ENCODE results near the gene SCYL1.

Gene SCYL1

DNA sequence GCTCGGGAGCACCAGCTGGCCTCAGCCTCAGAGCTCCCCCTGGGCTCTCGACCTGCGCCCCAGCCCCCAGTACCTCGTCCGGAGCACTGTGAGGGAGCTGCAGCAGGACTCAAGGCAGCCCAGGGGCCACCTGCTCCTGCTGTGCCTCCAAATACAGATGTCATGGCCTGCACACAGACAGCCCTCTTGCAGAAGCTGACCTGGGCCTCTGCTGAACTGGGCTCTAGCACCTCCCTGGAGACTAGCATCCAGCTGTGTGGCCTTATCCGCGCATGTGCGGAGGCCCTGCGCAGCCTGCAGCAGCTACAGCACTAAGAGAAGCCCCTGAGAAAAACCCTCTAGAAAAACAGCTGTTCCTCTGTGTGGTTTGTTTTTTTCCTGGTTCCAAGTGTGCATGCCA is 46.5 kb downstream of the SCYL1 start:
- no peak for DNase-seq (ENCODE audit: low spot score)

DNA sequence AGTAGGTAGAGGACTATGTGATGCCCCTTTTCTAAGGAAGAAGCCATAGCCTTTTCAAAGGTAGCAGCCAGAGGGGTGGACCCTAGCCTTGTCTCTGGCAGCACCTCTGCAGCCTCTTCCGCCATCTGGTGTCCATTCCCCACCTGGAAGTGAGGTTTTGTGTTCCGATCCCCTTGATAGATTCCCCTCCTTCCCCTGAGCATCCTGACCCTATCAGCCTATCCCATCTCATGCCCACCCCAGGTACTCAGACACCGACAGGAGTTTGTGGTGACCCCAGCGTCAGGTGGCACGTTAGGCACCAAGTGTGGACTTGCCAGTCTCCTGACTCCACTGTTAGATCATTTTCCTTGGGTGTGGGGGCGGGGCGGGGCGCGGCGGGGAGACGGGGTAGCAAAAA is 47.1 kb downstream of the SCYL1 start:
- DNase-seq (ENCODE audit: low spot score): peak; percentile 58

DNA sequence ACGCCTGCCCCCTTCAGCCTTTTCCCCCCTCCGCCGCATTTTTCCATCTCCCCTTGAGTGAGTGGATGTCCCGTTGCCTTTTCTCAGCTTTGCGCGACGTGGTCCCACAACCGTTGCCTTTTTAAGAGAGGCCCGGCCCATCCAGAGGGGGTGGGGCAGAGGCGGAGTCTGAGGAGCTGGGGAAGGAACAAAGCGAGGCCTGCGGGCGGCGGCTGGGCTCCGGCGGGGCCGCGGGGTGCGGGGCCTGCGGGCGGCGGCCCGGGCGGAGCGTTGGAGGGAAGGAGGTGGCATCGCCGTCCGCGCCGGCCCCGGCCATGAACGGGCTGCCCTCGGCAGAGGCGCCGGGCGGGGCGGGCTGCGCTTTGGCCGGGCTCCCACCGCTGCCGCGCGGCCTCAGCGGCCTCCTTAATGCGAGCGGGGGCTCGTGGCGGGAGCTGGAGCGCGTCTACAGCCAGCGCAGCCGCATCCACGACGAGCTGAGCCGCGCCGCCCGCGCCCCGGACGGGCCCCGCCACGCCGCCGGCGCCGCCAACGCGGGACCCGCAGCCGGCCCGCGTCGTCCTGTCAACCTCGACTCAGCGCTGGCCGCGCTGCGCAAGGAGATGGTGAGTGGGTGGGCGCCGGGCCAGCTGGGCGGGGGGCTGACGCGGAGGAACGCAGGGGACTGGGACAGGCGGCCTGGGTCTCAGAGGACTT is 47.6 kb downstream of the SCYL1 start, which contains the start of gene FAM89B:
TSS of gene FAM89B (plus strand) at position 183 of the 696 bp plus-strand sequence. CDS start at position 315, 132 bp downstream.
- DNase-seq (ENCODE audit: low spot score): peak; percentile 90

DNA sequence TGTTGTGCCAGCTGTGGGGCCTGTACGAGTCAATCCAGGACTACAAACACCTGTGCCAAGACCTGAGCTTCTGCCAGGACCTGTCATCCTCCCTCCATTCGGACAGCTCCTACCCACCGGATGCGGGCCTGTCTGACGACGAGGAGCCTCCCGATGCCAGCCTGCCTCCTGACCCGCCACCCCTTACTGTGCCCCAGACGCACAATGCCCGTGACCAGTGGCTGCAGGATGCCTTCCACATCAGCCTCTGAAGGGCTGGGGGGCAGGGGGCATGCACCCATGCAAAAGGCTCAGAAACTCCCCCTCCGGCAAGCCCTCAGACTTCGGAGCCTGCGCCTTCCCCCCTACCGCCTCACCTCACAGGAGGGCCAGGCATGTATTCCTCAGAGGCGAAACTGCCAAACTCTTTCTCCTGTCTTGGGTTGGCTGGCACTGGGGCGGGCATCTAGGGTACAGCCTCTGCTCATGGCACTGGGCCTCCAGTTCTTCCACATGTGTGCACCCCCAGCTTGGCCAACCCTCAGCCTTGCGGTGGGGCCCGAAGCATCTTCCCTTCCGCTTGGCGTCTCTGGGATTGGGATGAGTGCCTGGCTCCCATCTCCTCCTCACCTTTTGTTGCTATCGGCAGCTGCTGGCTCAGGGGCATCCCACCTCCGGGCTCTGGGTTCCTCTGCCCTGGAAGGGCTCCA is 48.7 kb downstream of the SCYL1 start:
- no peak for DNase-seq (ENCODE audit: low spot score)

DNA sequence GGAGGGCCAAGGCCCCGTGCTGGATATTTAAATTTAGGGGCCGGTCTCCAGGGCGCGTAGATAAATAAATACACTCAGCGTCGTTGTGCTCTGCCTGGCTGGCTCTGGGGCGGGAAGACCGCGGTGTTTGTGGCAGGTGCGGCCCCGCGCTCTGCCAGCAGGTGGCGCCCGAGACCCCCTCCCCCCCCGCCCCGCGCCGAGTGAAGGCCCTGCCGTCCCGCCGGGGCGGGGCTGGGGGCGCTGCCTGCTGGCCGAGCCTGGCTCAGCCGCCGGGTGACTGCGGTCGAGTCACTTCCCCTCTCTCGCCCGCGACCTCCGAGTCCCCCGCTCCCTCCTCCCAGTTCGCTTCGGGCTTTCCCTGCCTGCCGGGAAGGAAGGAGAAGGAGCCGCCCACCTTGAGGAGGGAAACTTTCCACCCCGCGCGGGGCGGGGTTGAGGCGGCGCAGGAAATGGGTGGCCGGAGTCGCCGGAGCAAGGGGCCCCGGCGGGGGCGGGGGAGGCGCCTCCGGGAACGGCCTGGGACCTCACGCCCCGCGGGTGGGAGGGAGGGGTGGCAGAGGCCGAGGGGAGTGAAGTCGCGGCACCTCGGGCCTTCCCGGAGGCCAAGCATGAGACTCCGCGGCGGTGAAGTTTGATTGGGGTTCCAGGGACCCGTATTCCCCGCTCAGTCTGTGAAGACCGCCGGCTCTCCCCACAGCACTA is 49.4 kb downstream of the SCYL1 start:
- peak; percentile 83 for DNase-seq (ENCODE audit: low spot score)

DNA sequence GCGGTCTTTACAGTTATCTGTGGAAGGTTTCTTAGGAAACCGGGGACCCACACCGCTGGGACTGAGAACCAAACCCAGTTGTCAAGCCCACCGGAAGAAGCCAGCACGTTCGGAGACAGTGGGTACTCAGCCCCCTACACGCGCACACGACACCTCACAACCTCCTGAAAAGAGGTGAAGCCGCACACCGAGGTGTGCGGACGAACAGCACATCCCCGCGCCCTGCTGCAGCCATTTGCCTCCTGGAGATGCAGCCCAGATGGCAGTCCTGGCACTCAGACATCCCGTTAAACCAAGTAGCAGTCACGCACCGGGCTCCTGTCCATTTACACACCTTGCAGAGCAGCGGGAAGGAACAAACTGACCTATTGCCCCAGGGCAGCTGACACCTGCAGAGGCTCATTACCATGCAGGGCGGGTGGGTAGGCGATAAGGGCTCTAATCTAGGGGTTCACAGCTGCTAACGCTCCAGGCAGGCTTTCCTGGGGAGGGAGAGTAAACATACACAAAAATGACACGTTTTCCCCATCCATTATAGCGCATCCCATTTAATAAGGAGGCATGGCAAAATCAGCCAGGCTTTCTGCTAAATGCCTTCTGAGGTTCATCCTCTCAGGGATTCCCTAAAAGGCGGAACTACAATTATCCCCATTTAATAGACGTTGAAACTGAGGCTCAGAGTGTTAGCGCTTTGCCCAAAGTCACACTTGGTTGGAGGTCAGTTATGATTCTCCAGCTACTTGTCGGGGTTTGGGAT is 50.1 kb downstream of the SCYL1 start:
- DNase-seq (ENCODE audit: low spot score): peak; percentile 88

DNA sequence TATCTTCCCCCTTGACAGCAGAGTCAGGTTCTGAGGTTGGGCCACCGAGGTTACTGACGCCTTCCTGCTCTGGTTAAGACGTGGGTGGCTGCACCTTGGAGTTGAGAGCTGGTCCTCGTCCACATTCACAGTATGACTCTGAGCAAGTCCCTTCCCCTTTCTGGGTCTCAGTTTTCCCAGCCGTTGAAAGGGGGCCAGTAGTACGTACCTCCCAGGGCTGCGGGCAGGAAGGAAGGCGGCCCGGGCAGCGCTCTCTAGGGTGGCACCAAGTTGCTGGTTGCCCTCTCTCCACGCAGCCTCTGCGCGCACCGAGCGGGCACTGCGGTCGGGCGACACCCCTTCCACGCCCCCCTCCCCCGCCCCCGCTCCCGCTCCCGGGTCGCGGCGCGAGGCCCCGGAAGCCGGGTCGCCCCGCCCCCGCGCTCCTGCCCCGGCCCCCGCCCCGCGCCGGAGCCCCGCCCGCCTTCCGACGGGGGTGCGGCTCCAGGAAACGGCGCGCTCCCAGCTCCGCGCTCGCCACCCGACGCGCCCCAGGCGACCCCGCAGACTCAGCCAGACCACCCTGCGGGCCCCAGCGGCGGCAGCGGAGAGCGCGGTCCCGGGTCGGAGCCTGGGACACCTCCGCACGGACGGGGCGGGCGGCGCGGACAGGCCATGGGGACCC is 50.8 kb downstream of the SCYL1 start, which contains the start of gene EHBP1L1:
TSS of gene EHBP1L1 (plus strand) at position 486 of the 664 bp plus-strand sequence. CDS start 250 bp downstream, outside the sequence.
- DNase-seq (ENCODE audit: low spot score): peak; percentile 86

DNA sequence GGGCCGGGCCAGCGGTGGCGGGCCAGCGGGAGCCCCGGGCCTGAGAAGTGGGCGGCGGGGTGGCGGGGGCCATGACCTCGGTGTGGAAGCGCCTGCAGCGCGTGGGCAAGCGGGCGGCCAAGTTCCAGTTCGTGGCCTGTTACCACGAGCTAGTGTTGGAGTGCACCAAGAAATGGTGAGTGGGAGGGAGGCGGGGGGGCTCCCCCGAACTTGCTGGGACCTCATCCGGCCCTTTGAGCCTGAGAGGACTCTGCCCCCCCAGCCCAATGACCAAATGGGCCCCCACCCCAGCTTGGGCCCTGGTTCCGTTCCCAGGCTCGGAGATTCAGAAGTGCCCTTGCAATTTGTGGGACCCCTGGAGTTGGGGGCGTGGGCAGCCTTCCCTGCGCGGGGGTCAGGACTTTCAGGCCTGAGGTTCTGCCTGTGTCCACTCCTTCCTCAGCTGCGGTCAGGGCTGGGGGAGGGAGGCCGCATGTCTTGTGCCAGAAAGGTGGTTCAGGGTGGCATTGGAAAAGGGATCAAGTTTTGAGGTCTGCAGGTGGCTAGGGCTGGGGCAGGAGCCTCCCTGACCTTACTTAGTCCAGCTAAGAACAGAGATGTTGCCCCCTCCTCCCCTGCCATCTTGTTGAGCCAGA is 51.5 kb downstream of the SCYL1 start:
- no peak for DNase-seq (ENCODE audit: low spot score)

DNA sequence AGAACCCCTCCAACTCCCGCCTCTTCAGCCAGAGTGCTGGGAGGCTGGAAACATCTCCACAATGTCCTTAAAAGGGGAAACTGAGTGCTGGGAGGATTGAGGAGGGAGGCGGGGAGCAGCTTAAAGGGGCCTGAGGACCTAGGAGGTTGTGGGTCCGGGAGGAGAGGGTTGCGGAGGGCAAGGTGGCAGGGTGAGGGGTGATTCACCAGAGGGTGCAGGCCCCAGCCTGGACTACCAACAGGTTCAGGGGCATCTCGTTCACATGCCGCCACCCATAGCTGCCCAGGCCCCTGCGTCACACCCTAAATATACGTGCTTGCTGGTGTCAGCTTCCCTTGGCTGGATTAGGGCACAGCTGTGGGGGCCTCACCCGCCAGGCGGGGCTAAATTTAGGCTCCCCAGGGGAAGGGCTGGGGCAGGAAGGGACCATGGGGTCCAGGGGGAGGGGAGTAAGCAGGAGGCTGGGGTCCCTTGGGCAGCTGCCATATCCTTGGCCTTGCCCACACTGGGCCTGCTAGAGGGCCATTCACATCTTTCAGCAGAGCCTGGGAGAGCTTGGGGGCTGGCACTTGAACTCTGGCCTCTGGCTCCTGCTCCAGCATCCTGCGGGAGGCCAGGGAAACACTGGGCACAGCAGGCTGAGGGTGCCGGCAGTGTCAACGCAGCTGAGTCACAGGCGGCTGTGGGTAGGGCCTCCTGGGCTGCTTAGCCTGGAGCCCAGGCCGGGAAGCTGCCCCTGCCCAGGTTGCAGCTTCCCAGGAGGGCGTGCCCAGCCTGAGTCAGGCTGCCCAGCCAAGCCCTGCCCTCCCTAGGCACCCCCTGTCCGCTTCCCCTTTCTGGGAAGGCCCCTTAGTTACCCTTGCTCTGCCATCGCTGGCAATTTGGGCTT is 52.2 kb downstream of the SCYL1 start:
- peak; percentile 75 for DNase-seq (ENCODE audit: low spot score)

DNA sequence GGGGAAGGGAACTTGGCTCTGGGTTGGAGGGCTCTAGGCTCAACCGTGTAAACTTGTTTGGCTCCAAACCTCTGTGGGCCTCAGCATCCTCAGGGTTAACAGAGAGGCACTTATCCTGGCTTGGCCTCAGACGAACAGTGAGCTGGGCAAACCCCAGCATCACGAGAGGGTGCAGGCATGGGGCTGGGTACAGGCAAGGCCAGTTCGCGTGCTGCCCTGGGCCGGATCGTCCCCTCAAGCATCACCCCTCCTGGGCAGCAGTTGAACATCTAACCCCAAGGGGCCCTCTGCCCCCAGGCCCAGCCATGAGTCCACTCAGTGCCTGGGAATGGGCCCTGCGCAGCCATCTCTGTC is 52.9 kb downstream of the SCYL1 start:
- no peak for DNase-seq (ENCODE audit: low spot score)

DNA sequence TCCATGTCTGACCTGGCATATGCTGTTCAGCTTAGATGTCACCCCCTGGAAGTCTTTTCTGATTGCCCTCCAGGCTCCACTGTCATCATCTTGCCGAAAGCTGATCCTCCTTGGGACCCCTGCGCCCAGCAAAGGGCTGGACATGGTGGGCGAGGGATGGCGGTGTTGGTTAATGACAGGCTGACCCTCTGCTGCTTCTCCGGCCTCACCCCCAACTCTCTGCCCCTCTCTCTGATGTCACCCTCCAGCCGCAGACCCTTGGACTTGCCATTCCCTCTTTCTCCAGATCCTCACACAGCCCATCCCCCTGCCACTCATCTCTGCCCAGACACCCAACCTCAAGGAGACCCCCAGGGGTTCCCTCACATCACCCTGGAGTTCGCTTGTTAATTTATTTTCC is 53.3 kb downstream of the SCYL1 start:
- DNase-seq (ENCODE audit: low spot score): no peak

DNA sequence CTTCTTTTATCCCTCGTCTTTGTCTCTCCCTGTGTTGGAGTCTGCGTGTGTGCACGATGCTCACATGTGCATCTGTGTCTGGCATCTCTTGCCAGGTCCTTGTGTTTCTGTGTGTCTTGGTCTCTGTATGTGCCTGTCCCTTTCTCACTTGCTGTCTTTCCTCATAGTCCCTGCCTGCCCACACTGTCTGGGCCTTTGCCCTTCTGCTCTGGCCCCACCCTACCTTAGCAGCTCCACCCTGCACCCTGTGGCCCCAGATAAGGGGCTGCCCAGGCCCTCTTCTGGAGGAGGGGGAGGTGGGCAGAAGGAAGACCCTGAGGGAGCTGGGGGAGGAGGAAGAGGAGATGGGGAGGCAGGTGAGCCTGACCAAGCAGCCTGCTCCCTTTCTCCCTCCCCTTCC is 53.8 kb downstream of the SCYL1 start:
- DNase-seq (ENCODE audit: low spot score): peak; percentile 84

DNA sequence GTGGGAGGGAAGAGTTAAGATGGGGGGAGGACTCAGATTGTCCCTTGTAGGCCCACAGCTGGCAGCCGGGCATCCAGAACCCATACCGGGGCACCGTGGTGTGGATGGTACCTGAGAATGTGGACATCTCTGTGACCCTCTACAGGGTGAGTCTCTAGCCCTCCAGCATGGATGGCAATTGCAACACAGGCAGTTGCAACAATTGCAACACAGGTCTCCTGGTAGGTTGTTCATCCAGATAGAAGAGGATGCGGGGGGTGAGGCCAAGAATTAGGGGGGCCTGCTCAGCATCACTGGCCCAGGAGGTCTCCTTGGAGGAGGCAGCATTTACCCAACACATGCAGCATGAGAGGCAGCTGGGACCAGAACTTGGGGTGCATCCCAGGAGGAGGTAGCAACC is 54.4 kb downstream of the SCYL1 start:
- no peak for DNase-seq (ENCODE audit: low spot score)

DNA sequence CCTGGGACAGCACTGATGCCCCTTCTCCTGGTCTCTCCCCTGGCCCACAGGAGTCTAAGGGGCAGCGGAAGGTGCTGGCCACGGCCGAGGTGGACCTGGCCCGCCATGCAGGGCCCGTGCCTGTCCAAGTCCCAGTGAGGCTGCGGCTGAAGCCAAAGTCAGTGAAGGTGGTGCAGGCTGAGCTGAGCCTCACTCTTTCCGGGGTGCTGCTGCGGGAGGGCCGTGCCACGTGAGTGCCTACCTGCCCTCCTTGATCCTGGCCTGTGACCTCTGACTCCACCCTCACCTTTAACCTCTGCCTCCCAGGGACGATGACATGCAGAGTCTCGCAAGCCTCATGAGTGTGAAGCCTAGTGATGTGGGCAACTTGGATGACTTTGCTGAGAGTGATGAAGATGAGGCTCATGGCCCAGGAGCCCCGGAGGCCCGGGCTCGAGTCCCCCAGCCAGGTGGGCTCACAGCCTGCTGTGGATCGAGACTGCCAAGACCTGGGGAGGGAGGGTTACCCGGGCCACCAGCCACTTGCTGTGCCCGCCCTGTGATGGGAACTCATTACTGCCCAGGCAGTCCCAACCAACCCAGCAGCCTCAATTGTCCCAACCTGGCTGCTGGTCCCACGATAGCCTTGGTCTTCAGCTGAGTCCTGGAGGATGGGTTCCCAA is 55.3 kb downstream of the SCYL1 start:
- no peak for DNase-seq (ENCODE audit: low spot score)

DNA sequence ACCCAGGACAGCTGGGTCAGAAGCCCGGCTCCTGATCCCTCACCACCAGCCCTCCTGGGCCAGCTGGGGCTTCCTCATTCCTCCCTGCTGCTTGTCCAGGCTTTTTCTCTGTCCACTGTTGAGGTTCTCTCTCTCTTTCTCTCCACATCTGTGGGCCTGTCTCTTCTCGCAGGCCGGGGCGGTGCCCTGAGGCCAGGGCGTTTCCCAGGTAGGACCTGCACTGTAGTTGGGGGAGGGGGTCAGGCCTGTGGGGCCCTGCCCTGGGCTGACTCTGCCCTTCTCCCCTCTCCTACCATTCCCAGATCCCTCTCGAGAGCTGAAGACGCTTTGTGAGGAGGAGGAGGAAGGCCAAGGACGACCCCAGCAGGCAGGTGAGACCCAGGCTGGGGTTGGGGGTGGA is 55.9 kb downstream of the SCYL1 start:
- DNase-seq (ENCODE audit: low spot score): no peak

DNA sequence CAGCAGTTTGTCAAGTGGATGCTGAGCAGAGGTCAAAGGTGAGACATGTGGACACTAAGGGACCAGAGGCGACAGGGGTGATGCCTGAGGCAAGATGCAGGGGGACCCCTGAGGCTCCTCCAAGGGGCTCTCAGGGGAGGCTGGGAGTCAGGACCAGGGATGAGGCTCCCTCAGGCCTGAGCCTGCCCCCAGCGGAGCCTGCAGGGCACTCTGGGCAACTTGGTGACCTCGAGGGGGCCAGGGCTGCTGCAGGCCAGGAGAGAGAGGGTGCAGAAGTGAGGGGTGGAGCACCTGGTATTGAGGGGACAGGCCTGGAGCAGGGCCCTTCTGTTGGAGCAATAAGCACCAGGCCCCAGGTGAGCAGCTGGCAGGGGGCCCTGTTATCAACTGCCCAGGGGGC is 57.0 kb downstream of the SCYL1 start:
- no peak for DNase-seq (ENCODE audit: low spot score)

DNA sequence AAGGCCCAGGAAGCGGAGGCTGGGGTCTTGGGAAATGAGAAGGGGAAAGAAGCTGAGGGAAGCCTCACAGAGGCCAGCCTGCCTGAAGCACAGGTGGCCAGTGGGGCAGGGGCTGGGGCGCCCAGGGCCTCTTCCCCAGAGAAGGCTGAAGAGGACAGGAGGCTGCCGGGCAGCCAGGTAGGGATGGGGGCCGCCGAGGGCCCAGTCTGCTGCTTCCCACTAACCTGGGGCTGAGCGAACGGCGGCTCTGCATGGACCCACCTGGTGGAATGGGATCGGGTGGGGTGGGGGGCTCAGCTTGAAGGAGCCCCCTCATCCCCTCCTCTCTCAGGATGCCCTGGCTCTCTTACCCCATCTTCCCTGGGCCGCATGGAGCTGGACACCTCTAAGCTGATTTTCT is 58.7 kb downstream of the SCYL1 start:
- no peak for DNase-seq (ENCODE audit: low spot score)

DNA sequence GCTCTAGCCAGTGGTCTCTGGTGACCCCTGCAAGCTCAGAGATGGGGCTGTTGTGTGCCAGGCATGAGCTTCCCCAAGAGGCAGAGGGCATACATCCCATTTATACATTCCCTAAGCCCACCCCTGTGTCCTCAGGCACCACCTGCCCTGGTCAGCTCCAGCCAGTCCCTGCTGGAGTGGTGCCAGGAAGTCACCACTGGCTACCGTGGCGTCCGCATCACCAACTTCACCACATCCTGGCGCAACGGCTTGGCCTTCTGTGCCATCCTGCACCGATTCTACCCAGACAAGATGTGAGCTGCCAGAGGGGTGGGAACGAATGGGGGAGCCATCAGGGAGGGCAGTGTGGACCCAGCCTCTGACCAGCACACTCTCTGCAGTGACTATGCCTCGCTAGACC is 59.2 kb downstream of the SCYL1 start:
- DNase-seq (ENCODE audit: low spot score): no peak

DNA sequence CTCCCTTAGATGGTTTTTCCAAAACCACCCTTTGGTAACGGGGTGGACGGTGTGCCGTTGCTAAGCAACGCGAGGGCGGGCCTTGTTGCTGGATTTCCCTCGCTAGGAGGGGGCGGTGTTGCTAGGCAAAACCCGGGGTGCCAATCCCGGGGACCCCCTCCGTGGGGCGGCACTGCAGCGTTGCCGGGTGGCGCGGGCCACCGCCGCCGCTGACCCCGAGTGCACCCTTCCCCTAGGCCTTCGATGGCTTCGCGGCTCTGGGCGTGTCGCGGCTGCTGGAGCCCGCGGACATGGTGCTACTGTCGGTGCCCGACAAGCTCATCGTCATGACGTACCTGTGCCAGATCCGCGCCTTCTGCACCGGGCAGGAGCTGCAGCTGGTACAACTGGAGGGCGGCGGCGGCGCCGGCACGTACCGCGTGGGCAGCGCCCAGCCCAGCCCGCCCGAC is 59.9 kb downstream of the SCYL1 start:
- DNase-seq (ENCODE audit: low spot score): no peak
